ENCODE measurements around the gene SMIM31. TPM values are rescaled to one million over a fixed set of nuclear protein-coding genes. Genes with fewer than 3 reads are reported as not detected.
A peak's percentile ranks its signal among the peaks of the same experiment; 100 is the strongest.

Gene SMIM31
- total and polyA plus RNA-seq, 4 donors, result 1.0 to 3.8 (median 2.3) TPM

GRCh38 chr4:164765833-164766232 lies 11.9 kb downstream of the SMIM31 start:
- Histone ChIP-seq H3K4me3 (no peak overlapping the region), H3K9ac (ENCODE audit: insufficient read depth in 1 of 2, low read length in 2 of 2) (no peak overlapping the region), H3K36me3 (ENCODE audit: control insufficient read depth in 4 of 4, insufficient read depth in 4 of 4, low read length in 4 of 4) (no peaks in the 10 kb centered on the region), H3K27ac (ENCODE audit: low read depth in 1 of 2, low read length in 1 of 2) (no peak overlapping the region), H3K9me3 (ENCODE audit: control insufficient read depth in 4 of 4, insufficient read depth in 3 of 4, low read length in 3 of 4) (no peaks in the 10 kb centered on the region), H3K27me3 (ENCODE audit: control insufficient read depth in 3 of 3, insufficient read depth in 3 of 3, low read length in 2 of 3) (no peaks in the 10 kb centered on the region), H3K4me1 (ENCODE audit: control insufficient read depth in 5 of 5, insufficient read depth in 5 of 5, low read length in 5 of 5) (no peaks in the 10 kb centered on the region)
- ATAC-seq (ENCODE audit: insufficient read depth, low FRiP score), result no peak
- WGBS, 2 donors, result 51 to 65% methylated on average over 5 of the region's 5 CpGs
- TF ChIP-seq, protein P1, sequence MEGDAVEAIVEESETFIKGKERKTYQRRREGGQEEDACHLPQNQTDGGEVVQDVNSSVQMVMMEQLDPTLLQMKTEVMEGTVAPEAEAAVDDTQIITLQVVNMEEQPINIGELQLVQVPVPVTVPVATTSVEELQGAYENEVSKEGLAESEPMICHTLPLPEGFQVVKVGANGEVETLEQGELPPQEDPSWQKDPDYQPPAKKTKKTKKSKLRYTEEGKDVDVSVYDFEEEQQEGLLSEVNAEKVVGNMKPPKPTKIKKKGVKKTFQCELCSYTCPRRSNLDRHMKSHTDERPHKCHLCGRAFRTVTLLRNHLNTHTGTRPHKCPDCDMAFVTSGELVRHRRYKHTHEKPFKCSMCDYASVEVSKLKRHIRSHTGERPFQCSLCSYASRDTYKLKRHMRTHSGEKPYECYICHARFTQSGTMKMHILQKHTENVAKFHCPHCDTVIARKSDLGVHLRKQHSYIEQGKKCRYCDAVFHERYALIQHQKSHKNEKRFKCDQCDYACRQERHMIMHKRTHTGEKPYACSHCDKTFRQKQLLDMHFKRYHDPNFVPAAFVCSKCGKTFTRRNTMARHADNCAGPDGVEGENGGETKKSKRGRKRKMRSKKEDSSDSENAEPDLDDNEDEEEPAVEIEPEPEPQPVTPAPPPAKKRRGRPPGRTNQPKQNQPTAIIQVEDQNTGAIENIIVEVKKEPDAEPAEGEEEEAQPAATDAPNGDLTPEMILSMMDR (IDR thresholded peaks at IDR 0.05; ENCODE audit: control extremely low read depth, extremely low read depth), result no peak
- DNase-seq, result peak in 2 of 3 donors; percentile 33 to 39

DNA sequence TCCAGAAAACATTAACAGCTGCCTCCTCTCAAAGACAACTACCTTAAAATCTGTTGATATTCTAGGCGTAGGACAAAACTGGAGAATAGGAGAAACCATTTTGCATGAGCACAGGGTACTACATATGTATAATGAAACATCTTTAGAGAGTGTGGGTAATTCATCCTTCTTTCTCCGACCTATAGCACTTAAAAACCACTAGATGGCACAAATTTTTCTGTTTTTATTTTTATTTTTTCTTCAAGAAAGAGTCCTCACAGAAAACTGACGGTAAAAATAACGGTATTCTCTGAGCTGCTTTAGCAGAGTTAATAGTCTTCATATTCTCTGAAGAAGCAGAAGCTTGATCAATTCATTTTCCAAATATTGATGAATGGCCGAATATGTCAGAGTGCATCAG lies 14.6 kb downstream of the SMIM31 start:
- no peaks in the 10 kb centered on the region for H3K4me1 ChIP-seq (ENCODE audit: control insufficient read depth in 5 of 5, insufficient read depth in 5 of 5, low read length in 5 of 5)
- H3K9me3 ChIP-seq (ENCODE audit: control insufficient read depth in 4 of 4, insufficient read depth in 3 of 4, low read length in 3 of 4), result no peaks in the 10 kb centered on the region
- H3K27me3 ChIP-seq (ENCODE audit: control insufficient read depth in 3 of 3, insufficient read depth in 3 of 3, low read length in 2 of 3), result no peaks in the 10 kb centered on the region
- H3K9ac ChIP-seq (ENCODE audit: insufficient read depth in 1 of 2, low read length in 2 of 2), result no peak overlapping the region
- no peak overlapping the region for H3K4me3 ChIP-seq
- H3K27ac ChIP-seq (ENCODE audit: low read depth in 1 of 2, low read length in 1 of 2), result no peak overlapping the region
- ATAC-seq (ENCODE audit: insufficient read depth, low FRiP score) (no peak), DNase-seq (no peak)
- 44 to 50% methylated on average over 5 of the region's 5 CpGs for WGBS, 2 donors
- no peaks in the 10 kb centered on the region for H3K36me3 ChIP-seq (ENCODE audit: control insufficient read depth in 4 of 4, insufficient read depth in 4 of 4, low read length in 4 of 4)
- TF ChIP-seq, protein P1 (IDR thresholded peaks at IDR 0.05; ENCODE audit: control extremely low read depth, extremely low read depth), result no peak

- Histone ChIP-seq H3K4me1 (ENCODE audit: control insufficient read depth in 5 of 5, insufficient read depth in 5 of 5, low read length in 5 of 5) (no peaks in the 10 kb centered on the region), H3K36me3 (ENCODE audit: control insufficient read depth in 4 of 4, insufficient read depth in 4 of 4, low read length in 4 of 4) (no peaks in the 10 kb centered on the region), H3K9ac (ENCODE audit: insufficient read depth in 1 of 2, low read length in 2 of 2) (no peak overlapping the region), H3K27me3 (ENCODE audit: control insufficient read depth in 3 of 3, insufficient read depth in 3 of 3, low read length in 2 of 3) (no peaks in the 10 kb centered on the region), H3K9me3 (ENCODE audit: control insufficient read depth in 4 of 4, insufficient read depth in 3 of 4, low read length in 3 of 4) (no peaks in the 10 kb centered on the region), H3K4me3 (no peak overlapping the region), H3K27ac (ENCODE audit: low read depth in 1 of 2, low read length in 1 of 2) (no peak overlapping the region)
- TF ChIP-seq, protein P1 (IDR thresholded peaks at IDR 0.05; ENCODE audit: control extremely low read depth, extremely low read depth), result no peak
- ATAC-seq (ENCODE audit: insufficient read depth, low FRiP score) (no peak), DNase-seq (peak in 2 of 3 donors; percentile 37 to 61)
- 57 to 78% methylated on average over 4 of the region's 4 CpGs for WGBS, 2 donors
Measured at GRCh38 chr4:164770010-164770724, 16.2 kb downstream of the SMIM31 start.

- DNase-seq (peak in 2 of 3 donors; percentile 33 to 53), ATAC-seq (ENCODE audit: insufficient read depth, low FRiP score) (no peak)
- Histone ChIP-seq H3K27me3 (ENCODE audit: control insufficient read depth in 3 of 3, insufficient read depth in 3 of 3, low read length in 2 of 3) (no peaks in the 10 kb centered on the region), H3K9me3 (ENCODE audit: control insufficient read depth in 4 of 4, insufficient read depth in 3 of 4, low read length in 3 of 4) (no peaks in the 10 kb centered on the region), H3K4me3 (no peak overlapping the region), H3K36me3 (ENCODE audit: control insufficient read depth in 4 of 4, insufficient read depth in 4 of 4, low read length in 4 of 4) (no peaks in the 10 kb centered on the region), H3K4me1 (ENCODE audit: control insufficient read depth in 5 of 5, insufficient read depth in 5 of 5, low read length in 5 of 5) (no peaks in the 10 kb centered on the region), H3K27ac (ENCODE audit: low read depth in 1 of 2, low read length in 1 of 2) (no peak overlapping the region), H3K9ac (ENCODE audit: insufficient read depth in 1 of 2, low read length in 2 of 2) (no peak overlapping the region)
- TF ChIP-seq, protein P1 (IDR thresholded peaks at IDR 0.05; ENCODE audit: control extremely low read depth, extremely low read depth), result no peak
- 65 to 79% methylated on average over 5 of the region's 5 CpGs for WGBS, 2 donors
Measured at GRCh38 chr4:164771088-164771487, 17.2 kb downstream of the SMIM31 start.
